ENCODE measurements around the gene CLMP.
A peak's percentile ranks its signal among the peaks of the same experiment; 100 is the strongest.

CLMP gene

DNA sequence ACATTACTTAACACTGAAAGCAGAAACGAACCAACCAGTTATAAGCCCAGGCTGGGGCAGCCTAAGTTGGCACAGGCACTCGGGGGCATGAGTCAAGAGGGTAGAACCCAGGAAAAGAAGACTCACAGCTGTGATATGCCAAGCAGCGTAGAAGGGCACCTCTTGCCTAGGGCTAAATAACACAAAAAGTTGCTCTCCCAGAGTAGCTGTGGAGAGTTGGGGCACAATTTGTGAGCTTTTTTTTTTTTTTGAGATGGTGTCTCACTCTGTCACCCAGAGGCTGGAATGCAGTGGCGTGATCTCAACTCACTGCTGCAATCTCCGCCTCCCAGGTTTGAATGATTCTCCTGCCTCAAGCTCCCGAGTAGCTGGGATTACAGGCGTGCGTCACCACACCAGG lies 8.8 kb downstream of the CLMP start:
- peak overlapping the region; percentile 78 for H3K27ac ChIP-seq
- ChIA-PET POLR2A (ENCODE audit: low non-redundant PET) (no interaction called here), CTCF (interaction anchor here (0.6 to 0.7 kb wide), 2 partner anchors 61 to 1058 kb away, joined by 3 read pairs; no protein-coding TSS in a partner anchor)
- DNase-seq (ENCODE audit: low spot score): peak; percentile 68
- TF ChIP-seq CTCF (conservative IDR thresholded peaks at IDR 0.05; ENCODE audit: low read depth): no peak

DNA sequence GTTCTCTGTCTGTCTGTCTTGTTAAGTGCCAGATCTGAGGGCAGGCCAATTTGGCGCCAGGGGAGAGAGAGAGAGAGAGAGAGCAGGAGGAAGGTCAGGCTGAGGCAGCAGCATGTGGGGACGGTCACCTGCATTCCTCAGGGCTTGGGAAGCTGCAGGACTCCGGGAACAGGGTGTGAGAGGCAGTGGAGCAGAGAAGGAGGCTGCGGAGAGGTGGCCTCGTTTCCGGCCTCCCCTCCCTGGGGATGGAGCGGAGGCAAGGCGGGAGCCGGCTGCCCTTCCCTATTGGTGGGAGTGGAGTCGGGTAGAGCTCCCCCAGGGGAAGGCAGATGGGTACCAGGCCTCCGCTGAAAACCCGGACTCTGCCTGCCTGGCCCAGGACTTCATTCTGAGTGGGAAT lies 9.7 kb downstream of the CLMP start:
- TF ChIP-seq CTCF (conservative IDR thresholded peaks at IDR 0.05; ENCODE audit: low read depth): no peak
- POLR2A ChIA-PET (ENCODE audit: low non-redundant PET): no interaction called here
- H3K27ac ChIP-seq: peak overlapping the region; percentile 78
- CTCF ChIA-PET: interaction anchor here (0.7 kb wide), 1 partner anchor 99 kb away, joined by 4 read pairs; no protein-coding TSS in a partner anchor
- DNase-seq (ENCODE audit: low spot score): no peak

DNA sequence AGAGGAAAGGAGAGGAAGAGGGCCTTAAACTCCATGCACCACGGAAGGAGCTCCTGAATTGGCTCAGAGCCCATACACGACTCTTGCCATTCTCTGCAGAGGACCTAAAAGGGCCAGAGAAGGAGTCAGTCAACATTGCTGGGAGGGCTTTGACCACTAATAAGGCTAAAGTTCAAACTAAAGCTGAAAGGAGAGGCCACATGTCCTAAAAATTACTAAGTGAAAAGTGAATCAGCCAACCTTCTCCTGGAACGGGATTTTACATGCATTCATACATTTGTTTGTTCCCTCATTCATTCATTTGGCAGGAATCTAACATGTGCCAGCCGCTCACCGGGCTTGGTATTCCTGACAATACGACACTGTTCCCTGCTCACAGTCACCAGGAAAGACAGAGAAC lies 10.5 kb downstream of the CLMP start:
- H3K27ac ChIP-seq: peak overlapping the region; percentile 78
- POLR2A ChIA-PET (ENCODE audit: low non-redundant PET): no interaction called here
- CTCF ChIA-PET: interaction anchor here (0.7 kb wide), 1 partner anchor 98 kb away, joined by 4 read pairs; no protein-coding TSS in a partner anchor

DNA sequence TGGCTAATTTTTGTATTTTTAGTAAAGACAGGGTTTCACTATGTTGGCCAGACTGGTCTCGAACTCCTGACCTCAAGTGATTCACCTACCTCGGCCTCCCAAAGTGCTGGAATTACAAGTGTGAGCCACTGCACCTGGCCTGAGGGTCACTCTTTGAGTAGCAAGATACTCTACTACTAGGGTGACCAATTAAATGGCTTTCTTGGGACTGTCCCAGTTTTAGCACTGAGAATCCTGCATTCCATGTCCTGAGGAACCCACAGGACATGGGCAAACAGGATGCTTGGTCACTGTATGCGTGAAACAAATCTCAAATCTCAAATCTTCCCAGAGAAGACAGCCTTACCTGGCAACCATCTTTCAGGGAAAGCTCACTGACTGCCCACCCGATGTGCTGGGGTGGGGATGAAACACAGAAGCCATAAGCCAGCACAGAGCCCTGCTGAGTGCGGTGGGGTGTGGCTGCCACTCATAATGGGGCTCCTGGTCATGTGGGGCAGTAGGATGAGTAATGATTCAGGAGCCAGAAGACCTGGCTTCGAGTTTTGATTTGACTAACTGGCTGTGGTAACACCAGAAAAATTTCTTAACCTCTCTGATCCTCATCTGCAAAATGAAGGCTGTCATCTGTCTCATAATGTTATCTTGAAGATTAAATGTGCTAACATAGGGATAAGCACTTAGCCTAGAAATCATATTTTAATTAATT lies 11.5 kb downstream of the CLMP start:
- ChIA-PET POLR2A (ENCODE audit: low non-redundant PET) (no interaction called here), CTCF (no interaction called here)
- peak overlapping the region; percentile 78 for H3K27ac ChIP-seq
- no peak for TF ChIP-seq CTCF (conservative IDR thresholded peaks at IDR 0.05; ENCODE audit: low read depth)
- peak; percentile 38 for DNase-seq (ENCODE audit: low spot score)

More for the DNA sequence above, 10.5 kb downstream of the CLMP start:
- no peak for DNase-seq (ENCODE audit: low spot score)
- TF ChIP-seq CTCF (conservative IDR thresholded peaks at IDR 0.05; ENCODE audit: low read depth): no peak

- ChIA-PET CTCF (interaction anchor here (0.7 to 1.2 kb wide), 2 partner anchors 66 to 1564 kb away, joined by 3 read pairs; no protein-coding TSS in a partner anchor), POLR2A (ENCODE audit: low non-redundant PET) (no interaction called here)
- TF ChIP-seq CTCF (conservative IDR thresholded peaks at IDR 0.05; ENCODE audit: low read depth): no peak
- DNase-seq (ENCODE audit: low spot score): no peak
- no peak overlapping the region for H3K27ac ChIP-seq
Observed at GRCh38 chr11:123181767-123182500, 13.1 kb downstream of the CLMP start.

- TF ChIP-seq CTCF (conservative IDR thresholded peaks at IDR 0.05; ENCODE audit: low read depth): no peak
- ChIA-PET POLR2A (ENCODE audit: low non-redundant PET) (no interaction called here), CTCF (interaction anchor here (1.2 kb wide), 1 partner anchor 66 kb away, joined by 3 read pairs; no protein-coding TSS in a partner anchor)
- DNase-seq (ENCODE audit: low spot score): no peak
- peak overlapping the region; percentile 43 for H3K27ac ChIP-seq
Observed at GRCh38 chr11:123181075-123181474, 14.0 kb downstream of the CLMP start.

Measured in RWPE1 (cell line).